Raji (cell line): ENCODE data around the gene PDRG1.

Source experiments
- POLR2A ChIP-seq: IDR thresholded peaks from 2 replicates; pipeline ENCODE4 v1.6.1; 2011; ENCODE audit warnings: low read depth, low read length, control low read depth; ENCODE audit not compliant: insufficient read depth

PDRG1 gene

GRCh38 chr20:31943052-31943471 lies 8.8 kb downstream of the PDRG1 start:
- no peak for TF ChIP-seq POLR2A

DNA sequence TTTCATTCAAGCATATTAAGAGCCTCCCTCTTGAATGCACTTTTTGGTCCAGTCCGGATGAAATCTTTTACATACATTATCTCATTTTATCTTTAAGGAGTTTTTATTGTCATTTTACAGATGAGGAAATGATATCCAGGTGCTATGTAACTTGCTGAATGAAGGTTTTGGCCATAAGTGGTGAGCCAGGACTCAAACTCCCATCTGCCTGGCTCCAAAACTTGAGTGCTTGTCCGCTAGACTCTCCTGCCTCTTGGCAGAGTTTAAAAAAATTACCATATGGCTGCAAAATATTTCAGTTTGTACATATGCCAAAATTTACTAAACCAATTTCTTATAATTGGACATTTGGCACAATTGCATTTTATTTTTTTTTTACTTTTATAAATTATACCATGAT lies 12.2 kb downstream of the PDRG1 start:
- no peak for TF ChIP-seq POLR2A

DNA sequence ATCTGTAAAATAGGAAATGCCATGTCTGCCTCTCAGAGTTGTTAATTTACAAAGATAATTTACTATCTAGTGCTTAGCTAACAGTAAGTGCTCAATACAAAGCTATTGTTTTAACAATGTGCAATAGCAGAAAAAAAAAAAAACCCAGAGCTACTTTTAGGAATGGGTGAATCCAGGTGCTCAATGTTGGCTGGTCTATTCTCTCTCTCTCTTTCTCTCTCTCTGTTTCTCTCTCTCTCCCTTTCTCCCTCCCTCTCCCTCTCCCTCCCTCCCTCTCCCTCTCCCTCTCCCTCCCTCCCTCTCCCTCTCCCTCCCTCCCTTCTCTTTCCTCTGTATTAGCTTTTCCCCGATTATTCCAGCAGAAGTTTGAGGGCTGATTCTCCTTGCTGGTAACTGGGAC lies 14.0 kb downstream of the PDRG1 start:
- TF ChIP-seq POLR2A, result no peak

DNA sequence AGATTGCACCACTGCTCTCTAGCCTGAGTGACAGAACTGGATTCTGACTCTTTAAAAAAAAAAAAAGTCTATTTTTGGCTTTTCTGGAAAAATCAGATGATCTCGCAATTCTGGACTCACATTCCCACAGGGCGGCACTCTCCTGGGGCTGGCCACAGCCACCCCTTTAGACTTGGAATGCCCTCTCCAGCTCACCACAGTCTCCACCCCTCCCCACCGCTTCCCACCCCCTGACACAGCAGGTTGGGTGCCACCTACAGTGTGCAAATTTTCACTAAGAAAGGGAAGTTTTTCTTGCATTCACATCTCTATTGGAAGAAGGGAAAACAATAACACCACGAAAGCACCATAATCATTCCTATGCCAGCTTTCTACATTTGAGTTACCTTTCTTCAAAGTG lies 15.4 kb downstream of the PDRG1 start:
- TF ChIP-seq POLR2A, result no peak

- TF ChIP-seq POLR2A, result no peak
Observed at GRCh38 chr20:31934968-31935764, 16.7 kb downstream of the PDRG1 start.

GRCh38 chr20:31934491-31934890 lies 17.4 kb downstream of the PDRG1 start:
- no peak for TF ChIP-seq POLR2A

DNA sequence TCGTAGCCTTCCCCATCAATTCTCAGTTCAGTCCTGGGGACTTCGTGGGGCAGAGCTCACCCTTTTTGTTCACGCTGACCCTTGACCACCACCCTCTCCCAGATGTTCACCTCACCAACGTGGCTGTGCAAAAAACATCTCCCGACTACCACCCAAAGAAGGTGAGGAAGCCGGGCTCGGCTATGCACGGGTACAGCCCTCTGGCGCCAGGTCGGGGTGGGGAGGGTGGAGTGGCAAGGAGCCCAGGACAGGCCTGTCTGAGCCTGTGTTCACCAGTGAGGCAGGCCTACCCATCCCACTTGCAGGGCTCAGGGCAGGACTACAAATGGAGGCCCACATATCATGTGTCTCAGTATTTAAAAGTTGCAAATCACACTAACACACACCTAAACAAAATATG lies 18.1 kb downstream of the PDRG1 start:
- TF ChIP-seq POLR2A, result no peak

DNA sequence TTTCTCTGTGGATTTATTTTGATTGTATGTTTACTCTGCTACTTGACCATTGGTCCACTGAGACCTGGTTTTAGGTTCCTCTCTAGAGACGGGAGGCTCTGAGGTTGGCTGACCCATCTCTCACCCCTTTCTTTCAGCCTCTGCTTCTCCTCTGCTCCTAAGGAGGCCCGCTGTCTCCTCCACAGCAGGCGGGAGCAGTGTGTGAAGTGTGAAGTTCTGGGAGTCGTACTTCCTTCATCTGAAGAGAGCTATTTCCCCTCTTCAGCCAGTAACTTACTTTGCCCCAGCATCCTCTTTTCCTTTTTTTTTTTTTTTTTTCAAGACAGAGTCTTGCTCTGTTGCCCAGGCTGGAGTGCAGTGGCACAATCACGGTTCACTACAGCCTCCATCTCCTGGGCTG lies 21.1 kb downstream of the PDRG1 start:
- no peak for TF ChIP-seq POLR2A

- TF ChIP-seq POLR2A, result no peak
Observed at GRCh38 chr20:31927627-31928159, 24.2 kb downstream of the PDRG1 start.

DNA sequence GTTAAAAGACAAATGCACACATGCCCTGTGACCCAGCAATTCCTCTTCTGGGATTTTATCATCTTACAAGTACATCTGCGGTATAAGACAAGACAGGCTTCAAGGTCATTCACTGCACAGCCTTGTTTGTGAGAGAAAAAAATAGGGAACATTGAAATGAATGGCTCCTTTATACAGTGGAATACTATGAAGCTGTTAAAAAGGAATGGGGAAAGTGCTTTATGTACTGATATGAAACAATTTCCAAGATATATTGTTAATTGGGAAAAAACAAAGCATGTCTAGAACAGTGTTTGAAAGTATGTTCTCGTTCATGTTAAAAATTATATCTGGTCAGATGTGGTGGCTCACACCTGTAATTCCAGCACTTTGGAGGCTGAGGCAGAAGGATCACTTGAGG lies 25.4 kb downstream of the PDRG1 start:
- no peak for TF ChIP-seq POLR2A

DNA sequence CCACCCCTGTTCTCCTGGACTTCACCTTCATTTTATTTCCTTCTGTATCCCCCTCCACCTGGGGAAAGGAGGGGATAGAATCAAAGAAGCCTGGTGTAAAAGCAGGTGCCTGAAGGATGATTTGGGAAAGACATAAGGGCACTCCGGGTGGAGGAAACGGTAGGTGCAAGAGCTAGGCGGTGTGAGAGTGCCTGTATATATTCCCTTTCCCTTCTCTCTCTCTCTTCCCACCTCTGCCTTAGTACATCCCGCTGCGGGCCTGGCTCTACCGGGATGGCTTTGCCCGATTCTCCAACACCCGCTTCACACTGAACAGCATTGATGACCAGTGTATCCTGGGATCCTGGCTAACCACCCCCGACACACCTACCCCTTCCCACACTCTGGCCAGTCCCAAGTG lies 26.2 kb downstream of the PDRG1 start:
- TF ChIP-seq POLR2A, result no peak

DNA sequence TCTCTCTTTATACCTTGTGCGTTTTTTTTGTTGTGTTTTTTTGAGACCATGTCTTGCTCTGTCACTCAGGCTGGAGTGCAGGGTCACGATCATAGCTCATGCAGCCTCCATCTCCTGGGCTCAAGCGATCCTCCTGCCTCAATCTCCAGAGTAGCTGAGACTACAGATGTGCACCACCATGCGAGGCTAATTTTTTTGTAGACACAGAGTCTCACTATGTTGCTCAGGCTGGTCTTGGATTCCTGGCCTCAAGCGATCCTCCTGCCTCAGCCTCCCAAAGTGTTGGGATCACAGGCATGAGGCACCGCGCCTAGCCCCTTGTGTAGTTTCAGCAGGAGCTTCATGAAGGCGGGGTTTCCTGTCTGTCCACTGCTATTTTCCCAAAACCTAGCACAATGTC lies 27.3 kb downstream of the PDRG1 start:
- no peak for TF ChIP-seq POLR2A

GRCh38 chr20:31923388-31924331 lies 28.2 kb downstream of the PDRG1 start:
- no peak for TF ChIP-seq POLR2A

DNA sequence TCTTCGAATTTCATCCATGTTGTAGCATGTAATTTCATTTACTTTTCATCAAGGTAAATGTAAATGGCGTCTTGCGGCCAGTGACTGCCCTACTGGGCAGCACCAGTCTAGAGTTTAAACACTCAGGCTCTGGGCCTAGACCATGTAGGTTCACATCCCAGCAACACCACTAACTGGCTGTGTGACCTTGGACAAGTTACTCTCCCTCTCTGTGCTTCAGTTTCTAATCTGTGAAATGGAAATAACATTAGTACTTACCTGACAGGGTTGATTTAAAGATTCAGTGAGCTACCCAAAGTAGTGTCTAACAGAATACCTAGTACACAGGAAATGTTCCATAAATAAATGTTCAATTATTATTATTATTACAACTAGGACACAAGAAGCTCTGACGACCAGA lies 29.3 kb downstream of the PDRG1 start:
- TF ChIP-seq POLR2A, result no peak

DNA sequence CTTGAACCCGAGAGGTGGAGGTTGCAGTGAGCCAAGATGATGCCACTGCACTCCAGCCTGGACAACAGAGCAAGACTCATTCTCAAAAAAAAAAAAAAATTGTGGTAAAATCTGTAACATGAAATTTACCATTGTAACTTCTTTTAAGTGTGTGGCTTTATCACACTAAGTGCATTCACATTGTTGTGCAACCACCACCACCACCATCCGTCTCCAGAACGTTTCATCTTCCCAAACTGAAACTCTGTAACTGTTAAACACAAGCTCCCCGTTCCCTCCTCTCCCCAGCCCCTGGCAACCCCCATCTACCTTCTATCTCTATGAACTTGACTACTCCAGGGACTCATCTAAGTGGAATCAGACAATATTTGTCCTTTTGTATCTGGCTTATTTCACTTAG lies 29.7 kb downstream of the PDRG1 start:
- no peak for TF ChIP-seq POLR2A
